ENCODE measurements around the gene MPP4. TPM values are rescaled to one million over a fixed set of nuclear protein-coding genes. Genes with fewer than 3 reads are reported as not detected.

Gene MPP4
- total and polyA plus RNA-seq, 2 of the 13 experiments (the other 11 are each of a cell fraction or from before 2014, with no cell fraction given): not detected

DNA sequence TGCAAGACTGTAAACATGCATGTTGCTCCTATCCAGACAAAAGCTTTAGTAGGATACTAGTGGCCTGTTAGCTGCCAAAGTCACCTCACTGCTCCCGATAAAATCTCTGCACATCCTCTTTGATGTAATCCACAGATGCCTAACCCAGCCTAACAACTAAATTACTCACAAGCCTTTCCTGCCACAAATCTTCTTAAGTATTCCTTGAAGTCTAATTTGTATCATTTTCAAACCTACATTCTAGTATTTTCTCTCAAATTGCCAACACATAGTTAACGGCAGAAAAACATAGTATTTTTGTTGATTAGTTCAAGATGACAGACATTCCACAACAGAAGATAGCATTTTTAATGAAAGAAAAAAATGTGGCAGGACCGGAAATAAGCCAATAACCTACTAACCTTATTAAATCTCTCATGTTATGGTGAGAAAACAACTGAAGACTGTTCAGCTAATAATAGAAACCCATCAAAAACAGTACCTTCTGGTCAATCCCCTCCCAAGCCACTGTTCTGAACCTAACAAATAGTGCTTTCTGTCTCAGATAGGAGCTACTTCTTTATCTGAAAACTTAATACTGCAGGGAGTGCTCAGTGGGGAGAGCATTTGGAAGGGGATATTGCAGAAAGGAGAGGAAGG is at the start of gene MPP4 (continued):
- TF ChIP-seq ZBTB46 (CRISPR knock-in tag; IDR thresholded peaks at IDR 0.05; ENCODE audit: borderline replicate concordance) (no peak), ZNF589 (CRISPR knock-in tag; conservative IDR thresholded peaks at IDR 0.05) (no peak), ZNF432 (CRISPR knock-in tag; IDR thresholded peaks at IDR 0.05; ENCODE audit: borderline replicate concordance) (no peak), RXRA (CRISPR knock-in tag; IDR thresholded peaks at IDR 0.05) (no peak), TBX2 (CRISPR knock-in tag; IDR thresholded peaks at IDR 0.05; ENCODE audit: borderline replicate concordance) (no peak), SIX1 (CRISPR knock-in tag; IDR thresholded peaks at IDR 0.05; ENCODE audit: borderline replicate concordance) (no peak), NR2C2 (CRISPR knock-in tag; IDR thresholded peaks at IDR 0.05; ENCODE audit: borderline replicate concordance) (no peak), DNMT1 (CRISPR knock-in tag; IDR thresholded peaks at IDR 0.05) (no peak), PATZ1 (CRISPR knock-in tag; IDR thresholded peaks at IDR 0.05) (no peak), THAP11 (CRISPR knock-in tag; IDR thresholded peaks at IDR 0.05) (no peak), PHB2 (IDR thresholded peaks at IDR 0.05; ENCODE audit: partially characterized antibody) (no peak), ZNF749 (CRISPR knock-in tag; IDR thresholded peaks at IDR 0.05; ENCODE audit: borderline replicate concordance) (no peak), ZNF629 (CRISPR knock-in tag; conservative IDR thresholded peaks at IDR 0.05) (no peak), ZNF609 (CRISPR knock-in tag; IDR thresholded peaks at IDR 0.05; ENCODE audit: borderline replicate concordance) (no peak)
